ENCODE measurements around the gene DEPP1. TPM values are rescaled to one million over a fixed set of nuclear protein-coding genes. Genes with fewer than 3 reads are reported as not detected.

DEPP1 gene
- total and polyA plus RNA-seq, 8 donors, result 68.9 to 270 (median 173) TPM

DNA sequence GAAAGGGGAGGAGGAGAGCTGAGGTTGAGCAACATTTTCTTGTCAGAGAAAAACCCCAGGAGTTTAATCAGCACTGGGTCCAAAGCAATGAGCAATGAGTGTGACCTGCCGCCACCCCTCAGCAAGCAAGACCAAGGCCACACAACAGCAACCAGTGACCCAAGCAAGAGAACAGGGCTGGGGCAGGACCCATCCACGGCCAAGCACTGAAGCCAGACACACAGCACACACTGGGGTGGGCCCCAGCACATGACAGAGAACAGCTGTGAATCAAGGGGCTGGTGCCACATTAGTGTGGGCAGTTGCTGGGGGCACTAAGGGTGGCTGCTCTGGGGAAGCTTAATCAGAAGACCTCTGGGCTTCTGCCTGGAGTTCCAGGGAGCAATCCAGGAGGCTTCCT, 51.3 kb downstream of the DEPP1 start:
- TF ChIP-seq, protein P1, sequence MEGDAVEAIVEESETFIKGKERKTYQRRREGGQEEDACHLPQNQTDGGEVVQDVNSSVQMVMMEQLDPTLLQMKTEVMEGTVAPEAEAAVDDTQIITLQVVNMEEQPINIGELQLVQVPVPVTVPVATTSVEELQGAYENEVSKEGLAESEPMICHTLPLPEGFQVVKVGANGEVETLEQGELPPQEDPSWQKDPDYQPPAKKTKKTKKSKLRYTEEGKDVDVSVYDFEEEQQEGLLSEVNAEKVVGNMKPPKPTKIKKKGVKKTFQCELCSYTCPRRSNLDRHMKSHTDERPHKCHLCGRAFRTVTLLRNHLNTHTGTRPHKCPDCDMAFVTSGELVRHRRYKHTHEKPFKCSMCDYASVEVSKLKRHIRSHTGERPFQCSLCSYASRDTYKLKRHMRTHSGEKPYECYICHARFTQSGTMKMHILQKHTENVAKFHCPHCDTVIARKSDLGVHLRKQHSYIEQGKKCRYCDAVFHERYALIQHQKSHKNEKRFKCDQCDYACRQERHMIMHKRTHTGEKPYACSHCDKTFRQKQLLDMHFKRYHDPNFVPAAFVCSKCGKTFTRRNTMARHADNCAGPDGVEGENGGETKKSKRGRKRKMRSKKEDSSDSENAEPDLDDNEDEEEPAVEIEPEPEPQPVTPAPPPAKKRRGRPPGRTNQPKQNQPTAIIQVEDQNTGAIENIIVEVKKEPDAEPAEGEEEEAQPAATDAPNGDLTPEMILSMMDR (IDR thresholded peaks at IDR 0.05), result no peak
- 27 to 40% methylated on average over 2 of the region's 2 CpGs for WGBS, 2 donors
- intact Hi-C loops (cut with DNase I), result no loop called here
- Histone ChIP-seq H3K27me3 (no peaks in the 10 kb centered on the region), H3K27ac (peak overlapping the region in 3 of 4 donors; percentile 4 to 58 (median 39)), H3K36me3 (no peaks in the 10 kb centered on the region), H3K9me3 (no peaks in the 10 kb centered on the region), H3K4me1 (peaks cover 0 to 5% (median 0%) of the 10 kb centered on the region in 3 donors), H3K4me3 (no peak overlapping the region)
- peak in 2 of 6 donors; percentile 34 to 55 for DNase-seq
- FAIRE-seq, result no peak
- ATAC-seq, result peak; percentile 68 to 78 (median 74)

GRCh38 chr10:44926751-44927351, 51.8 kb downstream of the DEPP1 start:
- Histone ChIP-seq H3K36me3 (no peaks in the 10 kb centered on the region), H3K27ac (peak overlapping the region in 2 of 4 donors; percentile 39 to 58), H3K4me1 (peaks cover 0 to 5% (median 0%) of the 10 kb centered on the region in 3 donors), H3K27me3 (no peaks in the 10 kb centered on the region), H3K9me3 (no peaks in the 10 kb centered on the region), H3K4me3 (no peak overlapping the region)
- TF ChIP-seq, protein P1 (IDR thresholded peaks at IDR 0.05), result no peak
- FAIRE-seq, result no peak
- ATAC-seq, result no peak
- 64 to 68% methylated on average over 10 of the region's 10 CpGs for WGBS, 2 donors
- intact Hi-C loops (cut with DNase I), result no loop called here
- peak in 1 of 6 donors; percentile 14 for DNase-seq

Other genes with a start within 250 kb of the DEPP1 start
- gene TMEM72, start 67.5 kb downstream of the DEPP1 start, total RNA-seq, result 1 to 10 TPM; 1.2 to 2.8 (median 2.3) TPM
- gene TMEM72, start 67.5 kb downstream of the DEPP1 start, polyA plus RNA-seq, result 1 to 10 TPM; 4.6 to 7.7 TPM
- gene RASSF4, start 19.0 kb downstream of the DEPP1 start, total RNA-seq, result 10 to 100 TPM; 13.9 to 76.8 (median 35.7) TPM
- 100 to 1,000 TPM in 1 of 2 donors, 10 to 100 TPM in 1; 85.1 to 100 TPM for gene RASSF4, start 19.0 kb downstream of the DEPP1 start, polyA plus RNA-seq
- 10 to 100 TPM; 12.9 to 21.8 (median 20.0) TPM for gene ZNF22, start 22.1 kb upstream of the DEPP1 start, total RNA-seq
- 10 to 100 TPM; 12.6 to 18.9 TPM for gene ZNF22, start 22.1 kb upstream of the DEPP1 start, polyA plus RNA-seq

All from pancreas (tissue), 10 donors.